SHP77 treated with DMSO at 0.1 percent for 48 hours (cell line): Measurements from ENCODE around the gene MCF2L.
"Not testable (repeated sequence)": the region's sequence is repeated elsewhere in the genome, so short reads cannot be mapped to it uniquely, and the experiment has no call there.

ENCODE experiments used
- DNase-seq: peaks from one replicate; lab custom pipeline; 2025; lab: John Stamatoyannopoulos, UW

MCF2L gene

DNA sequence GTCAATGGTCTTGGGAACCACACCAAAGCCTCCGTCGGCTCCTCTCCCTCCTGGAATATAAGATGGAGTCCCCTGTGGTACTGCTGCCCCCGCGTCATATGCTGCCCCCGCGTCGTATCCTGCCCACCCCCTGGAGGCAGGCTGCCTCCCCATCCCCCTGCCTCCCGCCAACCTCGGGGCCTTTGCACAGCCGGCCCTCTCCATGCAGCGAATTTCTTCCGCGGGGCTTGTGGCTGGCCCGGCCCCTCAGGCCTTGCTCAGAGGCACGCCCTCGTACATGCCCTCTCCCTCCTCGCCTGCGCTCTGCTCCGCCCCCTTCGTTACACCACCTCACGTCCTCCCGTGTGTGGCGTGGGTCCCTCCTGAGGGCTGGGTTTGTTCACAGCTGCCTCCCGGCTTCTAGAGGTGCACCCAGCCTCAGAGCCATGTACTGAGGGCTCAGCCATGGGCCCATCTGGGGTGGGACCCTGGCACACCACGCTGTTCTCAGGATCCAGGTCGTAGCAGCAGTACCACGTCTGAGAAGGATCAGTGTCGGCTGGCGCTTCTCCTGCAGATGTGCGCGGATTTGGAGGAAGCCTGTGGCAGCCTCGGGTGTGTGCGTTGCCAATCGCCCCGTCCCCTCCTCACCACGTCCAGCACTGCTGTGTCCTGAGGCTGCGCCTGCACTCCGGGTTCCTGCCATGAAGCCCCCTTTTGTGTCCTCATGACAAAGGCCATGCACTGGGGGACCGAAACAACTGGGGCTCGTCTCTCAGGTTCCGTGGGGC is 47.7 kb downstream of the MCF2L start:
- DNase-seq: no peak

DNA sequence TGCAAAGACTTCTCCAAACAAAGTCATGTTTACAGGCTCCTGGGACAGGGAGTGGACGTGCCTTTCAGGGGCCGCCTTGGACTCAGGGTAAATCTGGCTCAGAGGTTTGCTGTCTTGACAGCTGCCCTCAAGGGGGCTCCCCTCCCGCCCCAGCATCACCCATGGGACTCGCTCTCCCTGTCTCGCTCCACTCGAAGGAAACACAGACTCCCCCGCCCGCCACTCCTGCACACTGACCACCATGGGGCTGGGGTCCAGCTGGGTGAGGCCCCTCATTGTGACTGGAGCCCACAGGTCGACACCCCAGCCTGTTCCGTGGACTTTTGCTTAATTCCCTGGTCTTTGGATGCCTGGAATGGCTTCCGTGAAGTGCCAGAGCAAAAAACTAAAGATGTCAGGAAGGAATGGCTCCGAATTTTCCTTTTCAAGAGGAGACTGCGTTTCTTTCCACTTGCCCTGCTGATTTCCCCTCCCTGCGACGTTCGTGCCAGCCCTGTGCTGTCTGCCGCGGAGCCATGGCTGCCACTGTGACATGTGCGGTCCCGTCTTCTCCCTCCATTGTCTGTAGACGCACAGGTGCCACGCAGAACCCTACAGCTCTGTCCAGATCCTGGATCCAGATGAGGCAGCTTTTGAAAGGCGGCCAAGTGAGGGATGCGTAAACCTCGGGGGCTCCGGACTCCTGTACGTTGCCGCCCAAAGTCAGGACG is 48.6 kb downstream of the MCF2L start:
- DNase-seq: no peak

DNA sequence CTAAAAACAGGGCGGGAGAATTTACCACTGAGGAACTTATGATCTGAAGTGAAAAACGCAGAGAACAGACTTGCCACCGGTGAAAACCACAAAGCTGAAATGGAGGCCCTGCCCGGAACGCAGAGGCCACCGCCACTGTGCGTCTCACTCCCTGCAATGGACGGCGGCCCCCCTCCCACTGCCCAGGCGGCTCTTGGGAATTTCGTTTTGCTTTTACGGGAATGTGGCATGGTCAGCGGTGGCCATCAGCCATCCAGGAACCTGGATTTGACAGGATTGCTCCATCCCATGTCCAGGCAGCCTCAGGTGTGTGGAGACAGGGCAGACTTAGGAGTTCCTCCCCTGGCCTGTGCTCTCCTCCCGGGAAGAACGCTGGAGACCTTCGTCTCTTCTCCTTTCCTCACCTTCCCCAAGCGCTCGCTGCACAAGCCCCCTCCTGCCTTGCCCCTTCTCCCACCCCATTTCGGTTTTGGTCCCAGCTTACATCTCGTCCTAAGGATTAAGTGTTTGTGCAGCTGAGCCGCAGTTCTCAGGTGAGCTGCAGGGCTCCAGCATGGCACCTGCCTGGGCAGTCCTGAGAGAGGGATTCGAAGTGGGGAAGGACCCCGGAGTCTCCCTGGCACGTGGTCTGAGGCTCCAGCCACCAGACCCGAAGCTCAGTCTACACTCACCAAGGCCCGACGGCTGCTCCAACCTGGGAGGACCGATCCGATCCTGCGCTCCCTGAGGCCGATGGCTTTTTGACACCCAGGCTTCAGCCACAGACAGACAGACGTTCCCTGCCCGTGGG is 49.9 kb downstream of the MCF2L start:
- DNase-seq: no peak

DNA sequence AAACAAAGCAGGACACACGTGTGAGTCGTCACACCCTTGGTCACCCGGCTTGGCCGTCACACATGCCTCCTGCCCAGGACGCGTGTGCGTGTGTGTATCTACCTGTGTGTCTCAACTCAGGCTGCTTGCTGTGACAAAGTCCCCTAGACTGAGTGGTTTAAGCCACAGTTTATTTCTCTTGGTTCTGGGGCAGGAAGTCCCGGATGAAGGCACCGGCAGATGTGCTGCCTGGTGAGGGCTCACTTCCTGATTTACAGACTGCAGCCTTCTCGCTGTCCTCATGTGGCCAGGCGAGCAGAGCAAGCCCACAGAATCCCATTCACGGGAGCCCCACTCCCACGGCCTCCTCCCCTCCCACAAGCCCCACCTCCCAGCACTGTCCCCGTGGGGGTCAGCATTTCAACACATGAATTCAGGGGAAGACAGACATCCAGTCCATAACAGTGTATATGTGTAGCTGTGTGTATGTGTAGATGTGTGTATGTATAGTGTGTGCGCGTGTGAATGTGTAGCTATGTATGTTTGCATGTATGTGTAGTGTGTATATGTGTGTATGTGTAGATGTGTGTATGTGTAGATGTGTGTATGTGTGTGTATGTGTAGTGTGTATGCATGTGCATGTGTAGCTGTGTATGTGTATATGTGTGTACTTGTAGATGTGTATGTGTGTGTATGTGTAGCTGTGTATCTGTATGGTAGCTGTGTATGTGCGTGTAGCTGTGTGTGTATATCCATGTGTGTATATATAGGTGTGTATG is 51.5 kb downstream of the MCF2L start:
- DNase-seq: no peak

DNA sequence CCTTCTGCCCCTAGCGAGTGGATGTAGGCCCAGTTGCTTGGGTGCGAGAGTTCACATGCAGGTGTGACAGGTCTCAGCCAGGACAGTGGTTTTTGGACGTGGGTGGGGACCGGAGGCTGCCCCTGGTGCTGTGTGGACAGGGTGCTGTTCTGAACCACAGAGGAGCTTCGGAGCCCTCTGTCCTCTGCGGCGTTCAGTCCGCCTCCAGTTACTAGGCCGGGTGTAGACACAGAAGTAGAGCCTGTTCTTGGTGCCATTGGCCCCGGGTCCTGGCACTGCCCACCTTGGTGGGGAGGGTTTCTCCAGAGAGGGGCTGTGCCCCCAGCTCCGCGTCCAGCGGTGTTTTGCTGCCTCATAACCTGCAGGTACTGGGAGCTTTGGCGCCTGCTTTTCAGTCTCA is 52.4 kb downstream of the MCF2L start:
- DNase-seq: no peak

DNA sequence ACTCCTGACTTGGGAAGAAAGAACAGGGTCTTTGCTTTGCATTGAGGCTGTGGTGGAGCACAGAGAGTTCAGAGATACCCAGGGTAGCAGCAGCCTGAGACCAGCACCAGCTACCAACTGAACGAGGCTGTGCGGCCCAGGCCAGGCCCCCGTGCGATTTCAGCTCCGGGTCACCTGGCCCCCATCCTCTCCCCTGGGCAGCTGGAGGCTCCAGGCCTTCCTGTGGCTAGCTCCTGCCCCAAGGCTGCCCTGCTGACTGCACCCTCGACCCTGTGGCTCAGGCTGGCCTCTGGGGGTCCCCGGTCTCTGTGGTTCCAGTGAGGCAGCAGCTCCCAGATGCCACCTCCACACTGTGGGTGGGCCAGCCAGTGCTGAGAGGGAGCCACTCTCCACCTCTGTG is 52.8 kb downstream of the MCF2L start:
- no peak for DNase-seq

DNA sequence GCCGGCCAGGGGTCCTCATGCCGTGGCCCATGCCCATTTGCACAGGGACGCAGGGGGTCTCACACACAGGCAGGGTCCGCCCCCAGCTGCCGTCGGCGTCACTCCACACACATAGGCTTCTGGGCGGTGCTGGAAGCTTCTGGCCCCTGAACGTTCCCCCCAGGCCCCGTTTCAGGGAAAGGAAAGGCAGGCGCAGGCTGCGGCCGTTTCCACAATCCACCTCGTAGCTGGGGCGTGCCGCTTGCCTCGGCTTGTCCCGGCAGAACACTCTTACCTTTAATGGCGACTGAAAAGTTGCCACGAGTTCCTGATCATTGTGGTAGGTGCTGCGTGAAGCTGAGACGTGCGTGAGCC is 53.4 kb downstream of the MCF2L start:
- no peak for DNase-seq

DNA sequence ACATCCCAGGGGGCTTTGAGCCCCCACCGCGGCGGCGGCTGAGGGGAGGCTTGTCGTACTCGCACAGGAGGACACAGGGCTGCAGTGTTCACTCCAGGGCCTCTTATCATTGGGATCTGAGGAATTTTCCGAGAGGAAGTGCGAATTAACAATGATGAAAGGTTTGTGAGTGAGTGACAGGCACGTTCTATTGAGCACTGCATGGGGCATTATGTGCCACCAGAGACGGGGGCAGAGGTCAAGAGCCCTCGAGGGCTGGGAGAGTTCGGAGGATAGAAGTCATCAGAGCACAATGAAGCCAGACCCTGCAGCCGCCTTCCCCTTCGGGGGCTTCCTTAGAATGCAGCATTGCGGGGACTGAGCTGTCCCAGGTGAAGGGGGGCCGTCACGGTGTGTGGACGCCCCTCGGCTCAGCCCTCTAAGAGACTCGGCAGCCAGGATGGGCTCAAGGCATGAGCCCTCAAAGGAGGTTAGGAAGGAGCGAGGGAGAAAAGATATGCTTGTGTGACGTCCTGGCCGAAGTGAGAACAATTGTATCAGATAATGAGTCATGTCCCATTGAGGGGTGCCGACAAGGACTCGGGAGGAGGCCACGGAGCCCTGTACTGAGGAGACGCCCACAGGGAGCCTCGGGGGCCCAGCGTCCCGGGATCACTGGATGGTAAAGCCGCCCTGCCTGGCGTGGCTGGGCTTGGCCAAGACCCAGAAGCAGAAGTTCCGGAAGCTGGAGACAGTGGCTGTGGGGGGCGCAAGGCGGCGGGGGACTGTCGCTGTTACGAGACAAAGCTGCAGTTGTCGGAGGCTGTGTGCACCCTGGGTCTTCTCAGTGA is 53.9 kb downstream of the MCF2L start:
- no peak for DNase-seq

DNA sequence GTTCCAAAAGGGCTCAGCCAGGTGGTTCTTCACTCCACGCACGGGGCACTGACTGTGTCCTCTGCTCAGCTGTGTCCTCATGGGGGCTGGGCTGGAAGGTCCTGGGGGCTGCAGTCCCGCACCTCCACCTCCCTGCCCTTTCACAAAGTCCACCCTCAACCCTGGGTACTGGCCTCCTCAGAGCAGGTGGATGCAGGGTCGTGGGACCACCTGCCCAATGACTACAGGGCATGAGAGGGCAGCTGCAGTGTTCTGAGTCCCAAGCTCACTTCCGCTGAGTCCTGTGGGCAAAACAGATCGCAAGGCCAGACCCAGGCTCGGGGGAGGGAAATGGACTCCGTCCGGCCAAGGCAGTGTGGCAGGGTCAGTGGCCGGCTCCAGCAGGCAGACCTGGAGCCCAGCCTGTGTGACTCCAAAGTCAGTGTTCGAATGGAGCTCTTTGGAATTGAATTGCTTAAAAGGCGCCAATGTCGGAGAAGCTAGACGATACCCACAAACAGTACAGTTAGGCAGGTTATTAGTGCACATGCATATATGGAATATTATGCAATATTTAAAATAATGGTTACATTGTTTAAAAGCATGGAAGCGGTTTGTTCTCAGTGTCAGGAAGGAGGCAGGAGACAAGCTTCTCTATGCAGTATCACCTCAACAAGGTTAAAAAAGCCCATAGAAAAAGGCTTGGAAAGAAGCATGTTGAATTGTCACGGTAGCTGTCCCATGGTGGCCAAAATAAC is 54.8 kb downstream of the MCF2L start:
- DNase-seq: no peak

DNA sequence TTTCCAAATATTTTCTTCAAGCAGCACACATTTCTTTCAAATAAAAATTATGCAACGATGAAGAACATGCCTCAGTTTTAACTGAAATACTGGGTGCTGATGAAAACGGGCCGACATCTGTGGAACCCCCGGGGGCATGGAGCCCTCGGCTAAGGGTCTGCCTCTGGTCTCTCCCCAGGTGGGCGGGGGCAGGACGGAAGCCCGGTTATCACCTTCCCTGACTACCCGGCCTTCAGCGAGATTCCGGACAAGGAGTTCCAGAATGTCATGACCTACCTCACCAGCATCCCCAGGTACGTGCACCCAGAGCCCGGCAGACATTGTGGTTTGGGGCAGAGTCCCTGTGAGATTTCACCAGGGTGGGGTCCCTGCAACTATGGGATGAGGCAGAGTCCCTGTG is 55.5 kb downstream of the MCF2L start:
- DNase-seq: no peak

DNA sequence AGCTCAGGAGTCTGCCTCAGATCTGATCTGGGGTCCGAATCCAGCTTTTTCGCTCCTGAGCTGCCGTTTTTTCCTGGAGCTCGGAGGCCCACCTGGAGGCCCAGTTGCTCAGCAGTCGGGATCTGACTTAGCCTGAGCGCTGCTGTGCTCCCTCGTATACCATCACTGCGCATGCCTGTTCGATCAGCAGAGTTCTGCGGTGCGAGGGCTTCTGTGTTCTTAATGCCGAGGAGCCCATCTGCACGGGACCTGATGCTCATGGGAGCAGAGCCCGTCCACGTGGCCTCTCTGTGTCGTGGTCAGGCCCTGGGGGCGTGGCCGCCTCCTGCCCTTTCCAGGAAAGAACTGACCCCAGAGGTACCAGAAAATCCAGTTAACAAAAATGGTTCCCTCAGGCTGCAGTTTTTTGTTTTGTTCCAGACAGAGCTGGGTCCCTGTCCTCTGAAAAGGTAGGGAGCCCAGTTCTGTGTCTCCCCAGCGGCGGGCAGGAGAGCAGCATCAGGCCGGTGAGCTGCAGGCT is 57.4 kb downstream of the MCF2L start:
- DNase-seq: no peak

DNA sequence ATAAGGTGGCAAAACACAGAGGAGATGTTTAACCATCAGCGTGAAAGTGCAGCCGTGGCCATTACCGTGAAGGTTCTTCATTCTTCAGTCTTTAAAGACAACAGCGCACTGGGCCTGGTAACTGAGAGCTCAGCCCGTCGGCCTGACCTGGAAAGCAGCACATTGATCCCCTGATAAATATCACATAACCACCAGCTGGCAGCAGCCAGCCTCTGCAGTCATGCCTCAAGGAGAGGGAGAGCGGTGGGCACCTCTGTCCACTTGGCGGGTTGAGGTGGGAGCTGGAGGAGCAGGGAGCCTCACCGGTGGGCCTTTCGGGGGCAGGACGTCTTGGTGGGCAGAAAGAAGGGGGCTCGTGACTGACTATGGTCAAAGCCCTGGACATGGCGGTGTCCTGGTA is 58.1 kb downstream of the MCF2L start:
- DNase-seq: no peak

DNA sequence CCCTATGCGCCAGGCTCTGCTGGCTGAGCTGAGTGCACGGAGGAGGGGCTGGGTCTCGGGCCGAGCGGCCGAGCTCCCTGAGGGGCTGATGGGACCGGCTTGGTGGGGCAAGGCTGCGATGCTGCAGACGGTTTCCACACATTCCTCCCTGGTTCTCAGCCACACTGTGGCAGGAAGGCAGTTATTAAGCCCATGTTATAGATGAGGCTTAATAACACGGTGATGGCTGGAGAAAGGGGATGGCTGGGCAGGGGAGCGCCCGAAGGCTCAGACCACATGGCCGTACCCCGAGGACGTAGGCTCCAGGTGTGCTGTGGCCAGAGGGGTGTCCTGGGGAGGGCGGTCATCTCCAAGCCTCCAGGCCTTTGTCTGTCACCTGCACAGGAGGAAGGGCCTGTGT is 58.6 kb downstream of the MCF2L start:
- DNase-seq: no peak

DNA sequence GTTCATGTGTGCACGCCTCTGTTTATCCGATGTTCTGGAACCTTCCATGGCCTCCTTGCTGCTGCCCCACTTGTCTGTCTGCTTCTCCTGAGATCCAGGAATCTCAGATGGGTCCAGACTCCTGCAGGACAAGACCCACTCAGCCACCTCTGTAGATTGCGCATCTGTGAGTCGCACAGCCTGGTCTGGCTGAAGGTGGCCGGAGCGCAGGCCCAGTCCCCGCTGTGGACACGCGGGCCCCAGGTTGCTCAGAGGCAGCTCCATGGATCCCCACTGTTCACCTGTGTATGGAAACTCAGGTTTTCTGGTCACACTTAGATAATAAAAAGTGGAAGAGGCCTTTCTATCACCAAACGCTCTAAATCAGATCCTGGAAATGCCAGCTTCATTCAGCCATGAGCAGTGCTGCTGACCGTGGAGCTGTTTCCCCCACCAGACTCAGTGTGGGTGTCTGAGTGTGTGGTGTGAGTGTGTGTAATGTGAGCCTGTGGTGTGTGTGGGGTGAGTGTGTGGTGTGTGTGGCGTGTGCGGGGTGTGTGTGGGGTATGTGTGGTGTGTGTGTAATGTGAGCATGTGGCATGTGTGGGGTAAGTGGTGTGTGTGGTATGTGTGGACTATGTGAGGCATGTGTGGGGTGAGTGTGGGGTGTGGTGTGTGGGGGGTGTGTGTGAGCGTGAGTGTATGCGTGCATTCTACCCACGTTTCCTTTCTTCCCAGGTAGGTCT is 59.5 kb downstream of the MCF2L start:
- no peak for DNase-seq

DNA sequence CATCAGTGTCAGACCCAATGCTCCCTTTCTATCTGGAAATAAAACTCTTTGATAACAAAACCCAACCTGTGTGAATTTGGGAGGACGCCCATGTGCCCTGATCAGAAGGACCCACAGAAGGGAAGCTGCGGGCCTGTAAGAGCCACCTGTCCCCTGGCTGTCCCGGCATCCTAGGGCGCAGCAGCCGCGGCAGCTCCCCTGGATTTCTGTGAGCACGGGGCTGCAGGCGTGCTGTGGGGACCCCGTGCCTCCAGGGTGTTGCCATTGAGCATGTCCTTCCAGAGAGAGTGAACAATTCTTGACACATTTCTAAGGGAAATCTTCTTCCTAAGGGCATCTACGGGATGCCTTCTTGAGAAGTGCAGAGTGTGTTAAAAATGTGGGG is 60.0 kb downstream of the MCF2L start:
- DNase-seq: no peak

DNA sequence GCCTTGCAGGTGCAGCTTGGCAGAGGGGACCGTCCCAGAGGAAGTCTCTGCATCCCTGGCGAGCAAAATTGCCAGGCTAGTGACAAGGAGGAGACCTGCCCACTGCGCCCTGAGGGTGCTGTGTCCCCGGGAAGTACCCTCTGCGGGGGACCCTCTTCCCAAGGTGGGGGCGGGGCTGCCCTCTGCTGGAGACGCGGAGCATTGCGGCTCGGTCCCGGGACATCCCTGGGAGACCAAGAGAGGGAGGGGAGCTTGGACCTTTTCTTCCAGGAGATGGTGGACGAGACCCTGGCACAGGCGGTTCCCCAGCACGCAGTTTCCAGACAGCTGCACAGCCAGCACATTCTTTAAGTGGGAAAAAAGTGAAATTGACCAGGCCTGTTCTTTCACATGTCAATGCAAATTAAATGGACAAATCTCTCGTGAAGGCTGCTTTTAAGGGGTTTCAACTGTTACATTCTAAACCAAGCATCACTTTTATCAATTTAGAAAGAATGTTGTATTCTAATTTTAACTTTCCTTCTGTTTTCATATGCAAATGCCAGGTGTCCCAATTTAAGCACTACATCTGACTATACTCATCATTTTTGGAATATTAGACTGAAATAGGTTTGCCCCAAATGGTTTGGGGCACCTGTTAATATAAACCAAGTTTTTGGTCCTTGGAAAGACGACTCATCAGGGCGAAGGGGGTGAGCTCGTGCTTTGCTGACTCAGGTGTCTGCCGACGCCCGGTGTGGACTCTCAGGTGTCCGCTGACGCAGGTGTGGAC is 60.7 kb downstream of the MCF2L start:
- no peak for DNase-seq

DNA sequence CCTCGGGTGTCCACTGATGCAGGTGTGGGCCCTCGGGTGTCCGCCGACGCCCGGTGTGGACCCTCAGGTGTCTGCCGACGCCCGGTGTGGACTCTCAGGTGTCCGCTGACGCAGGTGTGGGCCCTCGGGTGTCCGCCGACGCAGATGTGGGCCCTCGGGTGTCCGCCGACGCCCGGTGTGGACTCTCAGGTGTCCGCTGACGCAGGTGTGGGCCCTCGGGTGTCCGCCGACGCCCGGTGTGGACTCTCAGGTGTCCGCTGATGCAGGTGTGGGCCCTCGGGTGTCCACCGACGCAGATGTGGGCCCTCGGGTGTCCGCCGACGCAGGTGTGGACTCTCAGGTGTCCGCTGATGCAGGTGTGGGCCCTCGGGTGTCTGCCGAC is 61.2 kb downstream of the MCF2L start:
- DNase-seq: not testable (repeated sequence)

DNA sequence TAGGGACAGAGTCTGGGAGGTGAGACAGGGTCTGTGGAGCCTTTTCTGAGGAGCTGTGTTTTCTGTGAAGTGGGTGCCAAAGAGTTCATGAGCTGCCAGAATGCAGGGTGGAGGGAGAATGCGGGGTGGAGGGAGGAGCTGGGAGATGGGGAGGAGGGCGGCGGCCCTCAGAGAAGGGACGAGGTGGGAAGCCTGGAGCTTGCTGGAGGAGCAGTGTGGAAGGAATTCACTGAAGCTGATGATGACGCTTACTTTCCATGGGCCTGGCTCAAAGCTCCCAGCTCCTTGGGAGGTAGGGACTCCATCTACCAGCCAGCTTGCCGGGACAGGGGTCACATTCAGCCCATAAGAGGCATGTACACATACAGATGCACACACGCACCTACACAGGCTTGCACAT is 62.5 kb downstream of the MCF2L start:
- no peak for DNase-seq

DNA sequence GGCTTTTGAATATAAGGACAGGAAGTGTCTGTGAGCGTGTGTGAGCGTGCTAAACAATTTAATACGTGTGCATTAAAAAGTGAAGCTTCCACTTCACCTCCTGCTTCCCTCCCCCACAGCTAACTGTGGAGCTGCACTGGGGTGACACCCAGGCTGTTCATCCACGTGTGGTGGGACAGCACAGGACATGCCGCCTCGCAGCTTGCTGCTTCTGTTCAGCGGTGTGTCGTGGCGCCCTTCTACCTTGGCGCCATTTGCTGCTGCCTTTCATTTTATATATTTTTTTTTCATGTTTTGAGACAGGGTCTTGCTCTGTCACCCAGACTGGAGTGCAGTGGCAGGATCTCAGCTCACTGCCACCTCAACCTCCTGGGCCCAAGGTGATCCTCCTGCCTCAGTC is 63.3 kb downstream of the MCF2L start:
- no peak for DNase-seq
